NCI-H2227 (cell line): ENCODE measurements around the gene CSTF1.
"Not testable (repeated sequence)": the region's sequence is repeated elsewhere in the genome, so short reads cannot be mapped to it uniquely, and the experiment has no call there.

Experiments
- DNase-seq: peaks from one replicate; lab custom pipeline; 2025; ENCODE audit not compliant: unreplicated experiment; lab: John Stamatoyannopoulos, UW

Gene CSTF1

DNA sequence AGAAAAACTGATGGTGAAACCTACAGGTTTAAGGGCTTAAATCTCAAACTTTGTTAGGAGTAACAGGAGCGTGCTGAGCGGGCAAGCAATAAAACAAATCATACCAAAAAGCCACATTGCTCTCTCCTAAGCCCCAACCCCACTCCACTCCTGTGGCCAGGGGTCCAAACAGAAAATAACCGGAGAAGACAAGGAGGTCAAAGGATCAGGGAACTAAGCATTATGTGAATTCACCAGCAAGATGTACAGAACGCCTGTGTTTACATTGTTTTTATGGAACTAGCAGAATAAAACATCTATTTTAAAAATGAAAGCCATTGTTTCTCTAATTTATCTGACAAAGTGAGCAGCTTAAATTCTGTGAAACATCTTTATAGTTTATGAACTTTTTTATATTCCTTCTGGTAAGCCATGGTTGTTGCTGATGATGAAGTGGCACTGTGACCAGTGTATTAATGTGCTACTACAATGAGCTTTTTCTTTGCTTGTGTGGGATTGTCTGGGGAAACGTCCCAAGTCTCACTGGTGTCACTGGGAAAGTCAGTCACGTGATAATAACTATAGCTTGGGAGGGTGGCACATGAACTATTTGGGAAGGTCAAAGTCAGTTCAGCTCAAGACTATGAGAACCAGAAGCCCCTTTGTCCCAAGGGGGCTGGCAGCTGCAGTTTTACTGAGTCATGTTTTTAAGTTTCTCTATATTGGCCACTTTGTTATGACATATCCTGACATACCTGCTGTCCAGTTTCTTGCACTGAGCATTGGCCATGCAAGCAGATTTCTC, 23.9 kb upstream of the CSTF1 start:
- no peak for DNase-seq

DNA sequence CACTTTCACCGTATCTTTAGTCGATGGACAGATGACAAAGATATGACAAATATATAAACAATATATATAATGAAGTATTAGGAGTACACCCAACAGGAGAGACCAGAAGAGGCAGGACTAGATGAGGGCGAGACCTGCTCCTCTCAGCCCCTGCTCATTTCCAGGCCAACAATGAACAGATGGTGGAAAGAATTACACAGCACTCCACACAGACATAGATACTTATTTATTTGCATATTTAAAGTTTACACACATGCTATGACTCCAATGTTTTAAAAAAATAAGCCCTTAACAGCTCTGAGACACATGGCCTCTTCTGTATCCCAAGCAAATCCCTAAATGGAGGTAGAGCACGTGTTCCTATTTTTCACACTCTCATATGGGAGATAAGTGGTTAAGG, 23.3 kb upstream of the CSTF1 start:
- no peak for DNase-seq

DNA sequence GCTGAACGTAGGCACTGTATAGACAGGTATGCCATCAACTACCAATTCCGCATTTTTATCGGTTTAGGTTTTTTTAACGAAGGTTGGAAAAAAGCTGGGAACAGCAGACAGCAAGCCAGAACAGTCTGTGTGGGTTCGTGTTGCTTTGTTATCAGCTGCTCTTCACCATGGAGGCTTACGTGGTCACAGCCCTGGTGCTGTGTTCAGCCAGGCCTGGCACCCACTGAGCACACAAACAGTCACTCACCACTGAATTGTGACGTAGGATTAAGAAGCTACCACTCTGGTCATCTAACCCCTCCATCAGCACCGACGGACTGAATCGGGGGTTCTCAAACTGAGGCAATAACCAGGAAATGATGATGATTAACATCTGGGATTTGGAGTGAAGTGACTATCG, 20.5 kb upstream of the CSTF1 start:
- DNase-seq = no peak

DNA sequence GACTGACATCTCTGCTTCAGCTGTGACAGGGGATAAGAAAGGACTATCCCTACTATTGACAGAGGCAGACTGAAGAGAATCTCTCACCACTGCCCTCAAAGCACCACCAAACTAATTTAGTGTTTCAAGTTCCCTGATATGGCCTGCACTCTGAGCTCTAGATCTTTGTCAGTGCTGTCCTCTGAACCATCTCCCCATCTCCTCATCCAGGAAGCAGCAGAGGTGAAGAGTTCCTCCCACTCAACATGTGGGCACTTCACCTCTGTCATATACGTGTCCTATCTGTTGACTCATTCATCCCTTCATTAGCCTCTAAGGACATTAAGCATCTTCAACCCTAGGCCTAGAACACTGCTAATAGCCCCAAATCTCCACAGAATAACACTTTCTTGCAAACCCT, 19.6 kb upstream of the CSTF1 start:
- no peak for DNase-seq

DNA sequence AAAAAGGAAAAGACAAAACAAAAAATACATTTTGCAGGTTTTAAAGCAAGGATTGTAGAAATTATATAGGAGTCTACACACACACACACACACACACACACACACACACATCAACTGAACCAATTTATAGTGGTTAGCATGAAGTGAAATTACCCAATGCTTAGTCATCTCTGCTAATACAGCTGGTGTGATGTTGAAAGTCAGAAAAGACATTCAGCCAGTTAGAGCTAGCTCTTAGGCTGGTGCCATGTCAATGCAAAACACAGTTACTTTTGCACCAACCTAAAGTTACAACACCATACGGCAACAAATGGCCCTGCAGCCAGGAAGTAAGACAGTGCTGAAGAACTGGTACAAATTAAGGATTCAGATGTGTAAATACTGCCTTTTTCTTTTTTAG, 18.5 kb upstream of the CSTF1 start:
- DNase-seq = no peak

DNA sequence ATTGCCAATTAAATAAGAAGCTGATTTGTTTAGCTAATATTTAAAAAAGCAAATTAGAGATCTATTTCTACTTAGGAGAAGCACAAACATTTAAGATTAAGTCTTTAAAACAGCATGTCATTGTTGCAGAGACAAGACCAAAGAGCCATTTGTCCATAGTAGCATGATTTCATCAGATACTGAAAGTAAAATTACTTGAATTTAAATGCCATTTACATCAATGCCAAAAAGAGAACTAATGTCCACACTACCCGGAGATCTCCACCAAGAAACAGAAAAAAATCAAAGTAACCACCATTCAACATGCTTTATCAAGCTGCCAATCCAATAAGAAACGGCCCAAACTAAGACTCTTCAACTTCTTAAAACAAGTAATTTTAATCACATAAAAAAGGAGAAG, 16.1 kb upstream of the CSTF1 start:
- DNase-seq = no peak

DNA sequence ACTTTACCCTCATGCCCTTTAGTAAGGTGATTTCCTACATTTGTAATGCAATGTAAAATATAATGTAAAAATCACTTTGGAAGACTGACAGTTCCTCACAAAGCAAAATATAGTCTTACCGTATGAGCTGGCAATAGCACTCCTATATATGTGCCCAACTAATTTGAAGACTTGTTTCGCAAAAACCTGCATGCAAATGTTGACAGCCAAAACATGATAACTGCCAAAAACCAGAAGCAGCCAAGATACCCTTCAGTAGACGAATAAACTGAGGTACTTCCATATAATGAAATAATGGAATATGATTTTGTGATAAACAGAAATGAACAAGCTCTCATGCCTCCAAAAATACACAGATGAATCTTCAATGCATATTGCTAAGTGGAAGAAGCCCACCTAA, 14.1 kb upstream of the CSTF1 start:
- no peak for DNase-seq

DNA sequence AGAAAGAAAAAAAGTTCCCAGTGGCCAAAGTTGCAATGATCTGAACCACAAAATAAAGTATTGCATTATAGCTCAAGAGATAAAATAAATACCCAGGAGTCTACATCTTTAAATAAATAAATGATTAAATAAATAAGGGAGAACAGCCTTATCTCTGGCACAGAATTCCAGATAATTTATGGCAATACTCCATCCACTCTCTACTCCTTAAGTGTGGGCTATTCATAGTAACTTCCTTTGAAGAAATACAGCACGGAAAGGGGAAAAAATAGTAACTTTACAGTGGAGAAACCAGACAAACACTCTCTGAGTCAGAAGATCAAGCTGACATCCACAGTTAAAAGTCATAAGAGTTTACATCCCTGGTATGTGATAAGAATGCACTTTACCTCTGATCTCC, 12.1 kb upstream of the CSTF1 start:
- DNase-seq = no peak

DNA sequence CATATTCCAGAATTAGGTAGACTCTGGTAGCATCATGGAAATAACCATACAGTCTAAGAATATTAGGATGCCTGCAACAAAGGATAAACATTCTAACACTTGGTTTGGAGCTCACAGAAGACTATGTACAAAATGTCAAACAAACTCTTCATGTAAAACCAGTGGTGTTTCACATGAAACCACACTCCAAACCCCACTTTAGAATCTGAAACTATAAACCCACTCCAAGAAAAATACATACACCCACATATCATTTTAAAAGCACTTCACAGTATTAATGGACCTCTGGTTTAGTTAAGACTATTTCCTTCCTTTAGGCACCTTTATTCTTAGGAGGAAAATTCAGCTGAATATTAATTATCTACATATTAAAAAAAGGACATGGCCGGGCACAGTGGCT, 10.9 kb upstream of the CSTF1 start:
- DNase-seq = no peak

DNA sequence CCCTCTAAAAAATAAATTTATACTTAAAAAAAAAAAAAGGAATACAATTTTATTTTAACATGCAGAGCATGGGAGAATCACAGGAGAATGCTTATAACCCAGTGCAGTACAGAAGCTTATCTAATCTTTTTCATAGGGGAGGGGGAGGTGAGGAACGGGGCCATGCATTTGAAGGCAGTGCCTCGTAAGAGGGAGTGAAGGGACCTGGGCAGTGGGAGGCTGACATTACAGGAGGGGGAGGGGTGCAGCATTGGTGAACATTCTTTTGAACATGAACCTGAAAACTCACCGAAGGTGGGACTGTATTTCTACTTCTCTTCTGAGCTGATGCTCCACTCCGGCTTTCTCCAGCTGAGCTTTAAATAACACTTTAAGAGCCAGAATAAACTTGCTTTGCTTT, 9.7 kb upstream of the CSTF1 start:
- DNase-seq = no peak

DNA sequence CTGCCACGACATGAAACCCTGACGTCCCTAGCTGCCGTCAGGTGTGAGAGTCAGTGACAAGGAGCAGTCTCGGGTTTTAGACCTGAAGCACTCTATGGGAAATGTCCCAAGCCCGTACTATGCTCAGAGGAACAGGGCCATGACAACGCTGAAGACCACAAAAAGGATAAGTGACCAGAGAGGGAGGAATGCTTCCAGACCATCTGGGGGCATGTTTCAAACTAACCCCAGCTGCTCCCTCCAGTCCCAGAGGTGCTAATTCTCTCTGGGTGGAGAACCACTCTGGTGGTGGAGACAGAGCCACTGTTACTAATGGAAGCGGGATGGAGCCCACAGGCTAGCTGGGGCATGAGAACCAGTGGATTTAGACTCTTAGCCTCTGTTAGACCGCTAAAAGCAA, 9.1 kb upstream of the CSTF1 start:
- no peak for DNase-seq

DNA sequence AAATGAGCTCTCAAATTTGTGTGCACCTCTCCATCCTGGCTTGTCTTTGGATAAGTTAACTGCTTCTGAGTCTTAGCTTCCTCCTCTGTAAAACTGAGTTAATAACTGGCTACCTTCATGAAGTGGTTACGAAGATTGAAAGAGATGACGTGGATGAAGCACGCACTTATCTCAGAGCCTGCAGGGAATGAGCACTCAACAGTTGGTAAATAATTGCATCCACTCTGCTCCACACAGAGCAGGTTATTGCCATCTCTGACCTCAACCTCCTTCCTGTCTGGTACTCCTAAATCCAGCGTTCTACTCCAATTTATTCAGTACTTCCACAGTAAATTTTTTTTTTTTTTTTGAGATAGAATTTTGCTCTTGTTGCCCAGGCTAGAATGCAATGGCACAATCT, 7.3 kb upstream of the CSTF1 start:
- DNase-seq = peak; percentile 53

DNA sequence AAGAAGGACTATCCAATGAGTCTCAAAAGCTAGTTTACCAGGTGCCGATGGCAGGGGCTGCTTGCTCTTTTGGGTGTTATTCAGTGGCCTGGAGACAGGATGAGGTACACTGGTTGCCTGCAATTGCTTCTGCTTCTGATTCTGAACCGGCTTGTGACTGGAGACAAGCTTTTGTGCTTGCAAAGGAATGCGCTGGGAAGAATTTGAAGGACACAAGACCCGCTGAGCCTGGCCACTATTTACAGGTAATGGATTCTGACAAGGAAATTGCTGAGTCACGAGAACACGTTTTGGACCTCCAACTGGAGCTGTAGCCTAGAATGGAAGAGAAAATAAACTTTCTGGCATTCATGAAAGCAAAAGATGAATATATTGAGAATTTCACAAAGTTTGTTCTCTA, 6.2 kb upstream of the CSTF1 start:
- no peak for DNase-seq

DNA sequence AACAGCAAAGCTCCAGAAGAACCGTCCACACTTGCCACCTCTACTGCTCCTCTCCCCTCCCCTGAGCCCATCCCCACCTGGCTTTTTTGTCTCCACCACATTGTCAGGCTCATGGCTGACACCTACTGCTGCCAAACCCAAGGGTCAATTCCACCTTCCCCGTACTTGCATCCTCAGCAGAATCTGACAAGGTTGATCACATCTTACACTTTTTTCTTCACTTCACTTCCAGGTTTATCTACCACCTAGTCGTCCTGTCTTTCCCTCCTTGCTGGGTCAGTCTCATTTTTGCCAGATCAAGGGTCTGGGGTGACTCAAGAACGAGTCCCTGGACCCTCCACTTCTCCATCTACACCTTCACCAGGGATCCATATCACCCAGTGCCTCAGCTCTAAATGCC, 3.6 kb upstream of the CSTF1 start:
- DNase-seq = no peak

DNA sequence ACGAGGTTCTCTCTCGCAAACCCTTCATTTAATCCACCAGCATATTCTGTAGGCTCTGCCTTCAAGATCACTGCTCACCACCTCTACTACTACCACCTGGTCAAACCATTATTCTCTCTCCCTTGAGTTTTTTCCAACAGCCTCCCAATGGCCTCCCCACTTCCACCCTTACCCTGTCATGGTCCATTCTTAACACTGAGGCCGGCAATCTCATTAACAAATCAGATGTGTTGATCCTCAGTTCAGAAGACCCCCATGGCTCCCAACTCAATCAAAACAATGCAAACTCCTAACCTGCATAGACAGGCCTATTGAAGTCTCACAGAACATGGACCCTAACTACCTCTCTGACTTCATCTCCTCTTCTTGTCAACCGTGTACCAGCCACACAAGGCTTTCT, 2.6 kb upstream of the CSTF1 start:
- no peak for DNase-seq

DNA sequence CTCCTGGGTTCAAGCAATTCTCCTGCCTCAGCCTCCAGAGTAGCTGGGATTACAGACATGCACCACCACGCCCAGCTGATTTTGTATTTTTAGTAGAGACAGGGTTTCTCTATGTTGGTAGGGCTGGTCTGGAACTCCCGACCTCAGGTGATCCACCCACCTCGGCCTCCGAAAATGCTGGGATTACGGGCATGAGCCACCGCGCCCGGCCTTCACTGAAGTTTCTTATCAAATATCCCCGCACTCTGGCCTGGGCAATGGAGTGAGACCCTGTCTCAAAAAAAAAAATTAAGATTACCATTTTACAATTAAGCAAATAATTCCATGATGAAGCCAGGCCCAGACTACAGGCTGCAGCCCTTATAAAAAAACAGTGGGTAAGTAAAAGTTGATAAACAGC, 2.0 kb upstream of the CSTF1 start:
- not testable (repeated sequence) for DNase-seq

DNA sequence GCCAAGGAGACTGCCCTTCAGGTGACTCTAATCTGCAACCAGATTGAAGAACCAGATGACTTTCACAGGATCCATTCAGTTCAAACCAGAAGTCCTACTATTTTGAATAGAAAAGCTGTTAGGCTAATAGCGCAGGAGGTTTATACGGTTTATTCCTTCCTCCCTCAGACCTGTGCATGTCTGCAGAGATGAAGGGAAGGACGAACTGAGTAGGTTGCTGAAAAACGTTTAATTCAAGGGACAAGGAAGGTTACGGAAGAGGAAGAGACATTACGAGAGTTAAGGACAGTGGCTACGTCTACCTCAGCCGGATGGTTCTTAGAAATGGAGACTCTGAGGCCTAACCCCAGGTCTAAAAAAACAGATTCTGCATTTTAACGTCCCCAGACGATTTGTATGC, 1.4 kb upstream of the CSTF1 start:
- no peak for DNase-seq

DNA sequence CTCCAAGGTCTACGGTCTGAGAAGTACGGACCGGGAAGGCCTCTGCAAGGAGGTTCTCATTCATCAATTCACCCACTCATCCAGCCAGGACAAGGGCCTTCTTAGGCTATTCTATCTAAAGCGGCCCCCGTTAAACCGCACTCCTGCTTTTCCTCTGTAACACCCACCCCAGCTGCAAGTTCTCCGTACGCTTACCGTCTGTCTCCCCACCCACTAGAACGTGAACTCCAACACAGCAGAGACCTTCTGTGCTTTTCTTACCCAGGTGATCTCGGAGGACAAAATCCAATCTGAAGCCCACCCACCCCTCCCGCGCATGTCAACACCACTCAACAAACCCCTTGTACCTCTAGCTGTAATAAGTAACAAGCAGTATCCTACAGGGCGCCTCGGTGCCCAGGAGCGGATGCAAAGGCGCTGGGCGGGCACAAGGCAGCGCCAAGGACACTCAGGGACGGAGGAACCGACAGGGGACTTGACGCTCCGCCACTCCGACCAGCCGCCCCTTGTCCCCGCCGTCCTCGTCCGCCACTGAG, 781 bp upstream of the CSTF1 start:
- no peak for DNase-seq

DNA sequence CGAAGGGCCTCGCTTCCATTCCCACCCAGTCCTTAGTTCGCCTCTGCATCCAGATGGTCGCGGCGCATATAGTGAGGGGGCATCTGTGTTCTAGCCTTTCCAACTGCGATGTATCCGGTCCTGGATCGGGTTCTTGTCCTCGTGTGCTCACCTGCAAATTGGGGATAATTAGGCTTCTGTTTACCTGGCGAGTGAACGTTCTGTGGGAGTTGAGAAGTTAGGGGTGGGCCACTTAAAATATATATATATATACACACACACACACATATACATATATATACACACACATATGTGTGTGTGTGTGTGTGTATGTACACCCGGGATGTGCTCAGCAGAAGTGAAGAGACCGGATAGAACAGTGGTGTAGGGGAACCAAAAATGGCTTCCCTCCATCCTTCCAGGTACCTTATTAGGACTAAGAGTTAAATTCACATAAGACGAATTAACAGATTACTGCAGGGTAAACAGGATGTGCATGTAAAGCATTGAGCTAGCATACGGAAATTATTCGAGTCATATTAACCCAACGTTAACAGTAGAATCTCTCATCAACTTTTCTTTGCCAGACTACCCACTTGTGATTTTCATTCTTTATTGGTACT, 537 bp downstream of the CSTF1 start:
- DNase-seq = no peak

DNA sequence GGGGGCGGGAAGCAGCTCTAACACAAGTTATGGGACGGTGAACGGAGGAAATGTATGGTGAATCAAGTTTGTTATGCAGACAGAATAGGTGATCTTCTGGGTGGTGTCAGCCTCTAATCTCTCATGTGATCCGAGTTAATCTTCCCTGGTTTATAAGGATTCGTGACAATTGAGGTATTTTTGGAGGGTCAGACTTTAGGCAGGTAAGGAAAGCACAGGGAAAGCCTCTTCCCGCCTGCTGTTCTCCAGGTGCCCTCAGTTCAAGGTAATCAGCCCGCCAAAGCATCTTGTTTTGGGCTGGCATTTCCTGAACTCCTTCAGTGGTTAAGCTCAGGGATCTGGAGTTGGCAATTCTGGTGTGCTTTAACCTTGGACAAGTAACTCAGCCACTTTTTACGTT, 1.2 kb downstream of the CSTF1 start:
- no peak for DNase-seq

DNA sequence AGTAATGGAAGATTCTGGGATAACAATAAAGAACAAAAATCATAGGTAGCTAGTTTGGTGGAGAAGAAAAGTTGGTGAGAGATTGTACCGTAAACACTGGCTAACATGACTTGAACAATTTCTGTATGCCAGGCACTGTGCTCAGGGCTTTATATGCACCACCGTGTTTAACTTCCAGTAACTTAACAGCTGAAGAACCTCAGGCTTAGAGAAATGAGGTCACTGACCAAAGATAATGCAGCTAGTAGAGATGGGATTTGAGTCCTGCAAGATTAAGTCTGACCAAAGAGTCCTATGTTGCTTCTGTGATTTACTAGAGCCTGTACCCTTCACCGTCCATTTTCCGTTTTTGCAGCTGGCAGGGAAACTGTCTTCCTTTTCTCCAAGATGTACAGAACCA, 2.7 kb downstream of the CSTF1 start:
- no peak for DNase-seq

DNA sequence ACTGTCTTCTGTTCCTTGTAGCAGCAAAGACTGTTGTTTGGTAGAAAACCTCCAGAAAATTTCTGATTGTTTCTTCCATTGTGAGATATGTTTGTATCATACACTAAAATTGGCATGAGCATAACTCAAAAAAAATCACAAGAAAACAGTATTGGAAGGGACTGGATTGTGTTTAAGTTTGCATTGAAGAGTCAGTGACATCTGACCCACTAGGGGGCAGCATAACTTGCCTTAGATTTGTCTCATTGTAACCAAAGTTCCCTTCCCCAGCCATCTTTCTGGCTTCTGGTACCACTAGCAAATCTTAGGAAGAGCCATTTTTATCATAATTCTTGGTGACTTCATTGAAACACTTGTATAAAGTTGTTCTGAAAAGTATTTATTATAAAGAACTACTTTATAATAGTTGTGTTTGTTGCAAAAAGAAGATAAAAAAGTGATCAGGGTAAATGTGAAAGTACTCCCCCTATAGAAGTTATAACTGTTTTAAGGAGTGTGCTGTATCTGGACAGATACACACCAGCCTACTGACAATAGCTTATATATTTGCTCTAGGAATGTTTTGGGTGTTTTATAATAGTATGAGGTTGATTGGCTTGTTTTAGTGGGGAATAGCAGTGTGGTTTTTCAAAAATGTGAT, 7.7 kb downstream of the CSTF1 start:
- peak; percentile 72 for DNase-seq
